ENCODE measurements around the gene PRDM15.
A peak's percentile ranks its signal among the peaks of the same experiment; 100 is the strongest.

The PRDM15 gene

GRCh38 chr21:41763398-41763931 lies 115.7 kb downstream of the PRDM15 start:
- Histone ChIP-seq H3K4me1 (ENCODE audit: control insufficient read depth, insufficient read depth, low read depth, low read length) (peaks cover 71% of the 10 kb centered on the region), H2BK120ac (ENCODE audit: low read depth, low read length) (no peak overlapping the region), H3K79me1 (replicated peaks; ENCODE audit: low read length, poor library complexity, severe bottlenecking) (peaks cover 15% of the 10 kb centered on the region), H2BK12ac (ENCODE audit: low read length in 2 of 2) (no peak overlapping the region), H4K91ac (ENCODE audit: low read length) (no peak overlapping the region), H3K23ac (ENCODE audit: low read length in 2 of 2) (peak overlapping the region in 1 of 2 experiments; percentile 78), H2BK15ac (ENCODE audit: low read depth, poor library complexity, severe bottlenecking) (no peak overlapping the region), H3K18ac (ENCODE audit: low read depth in 1 of 2, low read length in 2 of 2) (no peak overlapping the region), H3K27me3 (ENCODE audit: control insufficient read depth in 1 of 2, insufficient read depth in 1 of 2, low read length in 2 of 2) (peaks cover 0 to 89% of the 10 kb centered on the region in 2 experiments), H3K4ac (ENCODE audit: low read depth in 1 of 2, low read length in 2 of 2) (no peak overlapping the region), H2BK5ac (ENCODE audit: low read depth, low read length, poor library complexity, severe bottlenecking) (no peak overlapping the region), H3K27ac (ENCODE audit: low read length, poor library complexity, severe bottlenecking) (peak overlapping the region; percentile 71), H3K9me3 (ENCODE audit: control insufficient read depth, low read length) (no peaks in the 10 kb centered on the region), H2AFZ (ENCODE audit: low read depth, low read length) (no peak overlapping the region), H4K8ac (ENCODE audit: low read length) (no peak overlapping the region), H2AK5ac (ENCODE audit: low read length, severe bottlenecking) (peak overlapping the region; percentile 97), H3K9ac (ENCODE audit: low read length) (no peak overlapping the region), H3K4me2 (ENCODE audit: low read length, poor library complexity, severe bottlenecking) (peak overlapping the region; percentile 34), H3K14ac (ENCODE audit: low read length in 2 of 2) (no peak overlapping the region), H3K36me3 (ENCODE audit: control insufficient read depth in 1 of 2, insufficient read depth in 2 of 2, low read depth in 1 of 2, low read length in 2 of 2) (no peaks in the 10 kb centered on the region), H3K4me3 (ENCODE audit: insufficient read depth in 1 of 2, low read depth in 1 of 2, low read length in 2 of 2) (no peak overlapping the region)
- no peak for DNase-seq
- 17% methylated on average over 16 of the region's 21 CpGs for WGBS

- Histone ChIP-seq H3K27me3 (ENCODE audit: control insufficient read depth in 1 of 2, insufficient read depth in 1 of 2, low read length in 2 of 2) (peaks cover 0 to 82% of the 10 kb centered on the region in 2 experiments), H3K36me3 (ENCODE audit: control insufficient read depth in 1 of 2, insufficient read depth in 2 of 2, low read depth in 1 of 2, low read length in 2 of 2) (no peaks in the 10 kb centered on the region), H3K9me3 (ENCODE audit: control insufficient read depth, low read length) (no peaks in the 10 kb centered on the region), H3K18ac (ENCODE audit: low read depth in 1 of 2, low read length in 2 of 2) (no peak overlapping the region), H3K9ac (ENCODE audit: low read length) (no peak overlapping the region), H3K23ac (ENCODE audit: low read length in 2 of 2) (no peak overlapping the region), H2BK12ac (ENCODE audit: low read length in 2 of 2) (no peak overlapping the region), H2BK120ac (ENCODE audit: low read depth, low read length) (no peak overlapping the region), H3K14ac (ENCODE audit: low read length in 2 of 2) (no peak overlapping the region), H4K8ac (ENCODE audit: low read length) (no peak overlapping the region), H4K91ac (ENCODE audit: low read length) (no peak overlapping the region), H2AFZ (ENCODE audit: low read depth, low read length) (no peak overlapping the region), H3K79me1 (replicated peaks; ENCODE audit: low read length, poor library complexity, severe bottlenecking) (peaks cover 18% of the 10 kb centered on the region), H3K4me3 (ENCODE audit: insufficient read depth in 1 of 2, low read depth in 1 of 2, low read length in 2 of 2) (no peak overlapping the region), H3K4me2 (ENCODE audit: low read length, poor library complexity, severe bottlenecking) (no peak overlapping the region), H2AK5ac (ENCODE audit: low read length, severe bottlenecking) (peak overlapping the region; percentile 97), H3K4me1 (ENCODE audit: control insufficient read depth, insufficient read depth, low read depth, low read length) (peaks cover 69% of the 10 kb centered on the region), H3K27ac (ENCODE audit: low read length, poor library complexity, severe bottlenecking) (no peak overlapping the region), H2BK15ac (ENCODE audit: low read depth, poor library complexity, severe bottlenecking) (no peak overlapping the region), H3K4ac (ENCODE audit: low read depth in 1 of 2, low read length in 2 of 2) (no peak overlapping the region), H2BK5ac (ENCODE audit: low read depth, low read length, poor library complexity, severe bottlenecking) (no peak overlapping the region)
- WGBS = 11% methylated on average over 16 of the region's 16 CpGs
- DNase-seq = no peak
Measured at GRCh38 chr21:41762753-41763152, 116.4 kb downstream of the PRDM15 start.

- no peak overlapping the region for H3K4ac ChIP-seq (ENCODE audit: low read depth in 1 of 2, low read length in 2 of 2)
- no peak overlapping the region for H2BK12ac ChIP-seq (ENCODE audit: low read length in 2 of 2)
- H2BK120ac ChIP-seq (ENCODE audit: low read depth, low read length) = no peak overlapping the region
- H3K18ac ChIP-seq (ENCODE audit: low read depth in 1 of 2, low read length in 2 of 2) = no peak overlapping the region
- H3K23ac ChIP-seq (ENCODE audit: low read length in 2 of 2) = peak overlapping the region in 1 of 2 experiments; percentile 42
- peaks cover 18% of the 10 kb centered on the region for H3K79me1 ChIP-seq (replicated peaks; ENCODE audit: low read length, poor library complexity, severe bottlenecking)
- H4K8ac ChIP-seq (ENCODE audit: low read length) = no peak overlapping the region
- no peak overlapping the region for H4K91ac ChIP-seq (ENCODE audit: low read length)
- H3K27ac ChIP-seq (ENCODE audit: low read length, poor library complexity, severe bottlenecking) = peak overlapping the region; percentile 19
- no peak overlapping the region for H3K14ac ChIP-seq (ENCODE audit: low read length in 2 of 2)
- WGBS = 6% methylated on average over 22 of the region's 22 CpGs
- H2BK5ac ChIP-seq (ENCODE audit: low read depth, low read length, poor library complexity, severe bottlenecking) = no peak overlapping the region
- H3K36me3 ChIP-seq (ENCODE audit: control insufficient read depth in 1 of 2, insufficient read depth in 2 of 2, low read depth in 1 of 2, low read length in 2 of 2) = no peaks in the 10 kb centered on the region
- H3K9me3 ChIP-seq (ENCODE audit: control insufficient read depth, low read length) = no peaks in the 10 kb centered on the region
- no peak overlapping the region for H2AFZ ChIP-seq (ENCODE audit: low read depth, low read length)
- peak overlapping the region; percentile 70 for H3K4me2 ChIP-seq (ENCODE audit: low read length, poor library complexity, severe bottlenecking)
- H2BK15ac ChIP-seq (ENCODE audit: low read depth, poor library complexity, severe bottlenecking) = no peak overlapping the region
- peaks cover 0 to 75% of the 10 kb centered on the region in 2 experiments for H3K27me3 ChIP-seq (ENCODE audit: control insufficient read depth in 1 of 2, insufficient read depth in 1 of 2, low read length in 2 of 2)
- H3K9ac ChIP-seq (ENCODE audit: low read length) = no peak overlapping the region
- H2AK5ac ChIP-seq (ENCODE audit: low read length, severe bottlenecking) = peak overlapping the region; percentile 70
- peaks cover 67% of the 10 kb centered on the region for H3K4me1 ChIP-seq (ENCODE audit: control insufficient read depth, insufficient read depth, low read depth, low read length)
- DNase-seq = no peak
- peak overlapping the region in 1 of 2 experiments; percentile 51 for H3K4me3 ChIP-seq (ENCODE audit: insufficient read depth in 1 of 2, low read depth in 1 of 2, low read length in 2 of 2)
Measured at GRCh38 chr21:41761934-41762635, 117.1 kb downstream of the PRDM15 start.

GRCh38 chr21:41761211-41761933 lies 117.8 kb downstream of the PRDM15 start:
- Histone ChIP-seq H4K8ac (ENCODE audit: low read length) (no peak overlapping the region), H3K27ac (ENCODE audit: low read length, poor library complexity, severe bottlenecking) (peak overlapping the region; percentile 36), H3K18ac (ENCODE audit: low read depth in 1 of 2, low read length in 2 of 2) (no peak overlapping the region), H3K27me3 (ENCODE audit: control insufficient read depth in 1 of 2, insufficient read depth in 1 of 2, low read length in 2 of 2) (peaks cover 0 to 70% of the 10 kb centered on the region in 2 experiments), H2BK120ac (ENCODE audit: low read depth, low read length) (no peak overlapping the region), H3K23ac (ENCODE audit: low read length in 2 of 2) (peak overlapping the region in 1 of 2 experiments; percentile 42), H2AK5ac (ENCODE audit: low read length, severe bottlenecking) (no peak overlapping the region), H3K4me1 (ENCODE audit: control insufficient read depth, insufficient read depth, low read depth, low read length) (peaks cover 62% of the 10 kb centered on the region), H3K4me3 (ENCODE audit: insufficient read depth in 1 of 2, low read depth in 1 of 2, low read length in 2 of 2) (peak overlapping the region; percentile 23 to 51), H4K91ac (ENCODE audit: low read length) (no peak overlapping the region), H3K36me3 (ENCODE audit: control insufficient read depth in 1 of 2, insufficient read depth in 2 of 2, low read depth in 1 of 2, low read length in 2 of 2) (peaks cover 0 to 6% of the 10 kb centered on the region in 2 experiments), H3K9me3 (ENCODE audit: control insufficient read depth, low read length) (no peaks in the 10 kb centered on the region), H2BK5ac (ENCODE audit: low read depth, low read length, poor library complexity, severe bottlenecking) (no peak overlapping the region), H2BK12ac (ENCODE audit: low read length in 2 of 2) (no peak overlapping the region), H3K9ac (ENCODE audit: low read length) (no peak overlapping the region), H3K14ac (ENCODE audit: low read length in 2 of 2) (no peak overlapping the region), H2AFZ (ENCODE audit: low read depth, low read length) (no peak overlapping the region), H2BK15ac (ENCODE audit: low read depth, poor library complexity, severe bottlenecking) (no peak overlapping the region), H3K4me2 (ENCODE audit: low read length, poor library complexity, severe bottlenecking) (peak overlapping the region; percentile 70), H3K79me1 (replicated peaks; ENCODE audit: low read length, poor library complexity, severe bottlenecking) (peaks cover 24% of the 10 kb centered on the region), H3K4ac (ENCODE audit: low read depth in 1 of 2, low read length in 2 of 2) (no peak overlapping the region)
- WGBS = 5% methylated on average over 18 of the region's 22 CpGs
- DNase-seq = no peak

Data from mesenchymal stem cell (in vitro differentiated cells and primary cell).